Ovary (tissue), 3 donors: ENCODE measurements around the gene TBL1X.

Source experiments
- CTCF ChIP-seq, 3 donors: fragments of 450-650 bp in 2 of 3; fragments of 200-600 bp in 1 of 3; IDR thresholded peaks; one replicate each; pipeline versions ENCODE4 v1.5.1 to v1.8.0; 2016 to 2022; ENCODE audit warnings: antibody characterized with exemption in 3 of 3, mild to moderate bottlenecking in 1 of 3
- EP300 ChIP-seq: sonication (generic); formaldehyde crosslinking; IDR thresholded peaks from one replicate; pipeline ENCODE4 v1.6.1; 2017; ENCODE audit warnings: antibody characterized with exemption
- donor health status: DM: no; HTN: no; CAD: no.

GRCh38 chrX:9708086-9708485 lies 243.2 kb downstream of the TBL1X start:
- TF ChIP-seq CTCF (IDR thresholded peaks at IDR 0.05) (no peak), EP300 (no peak)
